Neural progenitor cell (in vitro differentiated cells): Measurements from ENCODE around the gene C2CD2L.
"Not testable (repeated sequence)": the region's sequence is repeated elsewhere in the genome, so short reads cannot be mapped to it uniquely, and the experiment has no call there.

Experiments
- EZH2 ChIP-seq: fragments of 200-600 bp; sonication (generic); IDR thresholded peaks from 2 replicates; pipeline ENCODE4 v1.6.1; 2017; ENCODE audit warnings: antibody characterized with exemption, mild to moderate bottlenecking, moderate library complexity
- TF ChIP-seq, protein P1 (sequence below): fragments of 200-600 bp; sonication (generic); IDR thresholded peaks from 2 replicates; pipeline ENCODE4 v1.5.1; 2017; ENCODE audit warnings: antibody characterized with exemption, mild to moderate bottlenecking

DNA sequence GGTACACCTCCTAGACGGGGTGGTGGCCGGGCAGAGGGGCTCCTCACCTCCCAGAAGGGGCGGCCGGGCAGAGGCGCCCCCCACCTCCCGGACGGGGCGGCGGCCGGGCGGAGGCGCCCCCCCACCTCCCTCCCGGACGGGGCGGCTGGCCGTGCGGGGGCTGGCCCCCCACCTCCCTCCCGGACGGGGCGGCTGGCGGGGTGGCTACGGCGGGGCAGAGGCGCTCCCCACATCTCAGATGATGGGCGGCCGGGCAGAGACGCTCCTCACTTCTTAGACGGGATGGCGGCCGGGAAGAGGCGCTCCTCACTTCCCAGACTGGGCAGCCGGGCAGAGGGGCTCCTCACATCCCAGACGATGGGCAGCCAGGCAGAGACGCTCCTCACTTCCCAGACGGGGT, 48.0 kb upstream of the C2CD2L start:
- TF ChIP-seq EZH2: not testable (repeated sequence)
- TF ChIP-seq, protein P1, sequence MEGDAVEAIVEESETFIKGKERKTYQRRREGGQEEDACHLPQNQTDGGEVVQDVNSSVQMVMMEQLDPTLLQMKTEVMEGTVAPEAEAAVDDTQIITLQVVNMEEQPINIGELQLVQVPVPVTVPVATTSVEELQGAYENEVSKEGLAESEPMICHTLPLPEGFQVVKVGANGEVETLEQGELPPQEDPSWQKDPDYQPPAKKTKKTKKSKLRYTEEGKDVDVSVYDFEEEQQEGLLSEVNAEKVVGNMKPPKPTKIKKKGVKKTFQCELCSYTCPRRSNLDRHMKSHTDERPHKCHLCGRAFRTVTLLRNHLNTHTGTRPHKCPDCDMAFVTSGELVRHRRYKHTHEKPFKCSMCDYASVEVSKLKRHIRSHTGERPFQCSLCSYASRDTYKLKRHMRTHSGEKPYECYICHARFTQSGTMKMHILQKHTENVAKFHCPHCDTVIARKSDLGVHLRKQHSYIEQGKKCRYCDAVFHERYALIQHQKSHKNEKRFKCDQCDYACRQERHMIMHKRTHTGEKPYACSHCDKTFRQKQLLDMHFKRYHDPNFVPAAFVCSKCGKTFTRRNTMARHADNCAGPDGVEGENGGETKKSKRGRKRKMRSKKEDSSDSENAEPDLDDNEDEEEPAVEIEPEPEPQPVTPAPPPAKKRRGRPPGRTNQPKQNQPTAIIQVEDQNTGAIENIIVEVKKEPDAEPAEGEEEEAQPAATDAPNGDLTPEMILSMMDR: not testable (repeated sequence)
